Measurements from ENCODE around the gene MON1A. TPM values are rescaled to one million over a fixed set of nuclear protein-coding genes. Genes with fewer than 3 reads are reported as not detected.

Gene MON1A
- total RNA-seq (2022; extraction: Qiagen RNA extraction; ENCODE audit: low read depth), result 5.6 to 9.7 TPM (median 7.5 TPM) in 5 replicates

GRCh38 chr3:49929291-49930167 lies at the start of gene MON1A:
TSS of gene MON1A (minus strand) at chr3:49929811. CDS start at chr3:49913346, 16,465 bp downstream.

GRCh38 chr3:49939858-49940666 lies 10.5 kb upstream of the MON1A start, which contains the start of gene RBM6:
TSS of gene RBM6 (plus strand) at chr3:49940150. CDS start at chr3:49962642, 22,492 bp downstream.

DNA sequence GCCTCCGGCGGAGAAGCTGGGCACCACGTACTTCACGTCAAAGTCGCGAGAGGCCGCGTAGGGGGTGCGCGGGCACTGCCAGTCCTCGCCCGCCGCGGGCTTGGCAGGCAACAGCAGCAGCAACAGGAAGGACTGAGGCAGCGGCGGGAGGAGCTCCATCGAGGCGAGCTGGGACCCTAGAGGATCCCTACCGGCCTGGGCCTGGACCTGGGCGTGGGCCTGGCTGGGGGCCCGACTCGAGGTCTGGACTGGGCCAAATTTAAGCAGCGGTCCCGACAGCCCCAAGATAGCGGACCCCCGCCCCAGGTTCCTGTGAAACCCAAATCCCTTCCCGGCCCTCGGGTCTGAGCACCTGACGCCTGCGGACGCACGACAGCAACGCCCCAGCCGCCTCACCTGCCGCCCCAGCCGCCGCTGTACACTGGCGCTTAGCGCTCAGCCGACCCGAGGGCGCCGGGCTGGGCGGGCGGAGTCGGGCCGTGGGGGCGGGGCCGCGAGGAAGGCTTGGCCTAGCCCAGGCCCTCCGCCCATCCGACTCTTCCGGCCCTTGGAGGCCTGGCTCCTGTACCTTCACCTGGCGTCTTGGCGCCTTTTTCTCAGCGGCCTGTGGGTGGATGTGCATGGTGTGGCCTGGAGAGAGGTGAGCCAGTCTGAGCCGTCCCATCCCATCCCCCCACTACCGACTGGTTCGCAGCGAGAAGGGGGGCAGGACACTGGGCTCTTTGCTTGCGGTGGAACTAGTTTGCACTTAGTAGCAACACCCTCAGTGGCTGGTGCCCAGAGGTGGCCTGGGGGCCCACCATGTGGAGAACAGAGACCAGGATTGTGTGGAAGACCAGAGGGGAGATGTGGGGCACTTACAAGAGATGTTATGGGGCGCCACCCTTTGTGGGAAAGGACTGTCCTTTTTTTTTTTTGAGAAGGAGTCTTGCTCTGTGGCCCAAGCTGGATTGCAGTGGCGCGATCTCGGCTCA lies 25.9 kb downstream of the MON1A start, which contains the start of gene MST1R:
Gene MST1R, minus strand, starts transcription at position 423 of the 974 bp plus-strand sequence. Its CDS starts 264 bp downstream, at position 159.

DNA sequence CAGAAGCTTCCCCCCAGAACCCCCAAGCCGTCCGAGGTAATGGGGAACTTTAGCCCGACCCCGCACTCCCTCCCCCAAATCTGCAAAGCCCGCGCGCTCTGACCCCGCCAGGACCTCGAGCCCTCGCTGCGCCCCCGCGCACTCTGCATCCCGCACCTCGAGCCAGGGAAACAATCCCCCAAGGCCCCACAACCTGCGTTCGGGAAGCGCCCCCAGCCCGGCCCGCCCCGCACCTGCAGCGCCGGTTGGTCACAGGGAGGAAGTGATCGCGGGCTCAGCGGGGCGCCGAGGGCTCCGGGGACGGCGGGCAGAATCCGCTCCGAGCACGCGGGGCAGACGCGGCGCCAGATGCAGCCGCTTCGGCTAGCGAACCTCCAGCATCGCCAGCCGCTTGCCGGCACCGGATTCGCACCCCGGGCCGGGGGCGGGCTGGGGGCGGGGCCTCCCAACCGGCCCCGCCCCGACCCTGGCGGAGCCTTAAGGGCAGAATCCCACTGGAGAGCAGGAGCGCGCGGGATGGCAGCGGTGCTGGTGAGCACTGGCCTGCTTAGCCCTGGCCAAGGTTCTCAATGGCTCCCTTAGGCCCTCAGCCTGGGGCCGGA lies 60.0 kb downstream of the MON1A start, which contains the start of gene CAMKV:
Gene CAMKV, minus strand, starts transcription at position 382 of the 602 bp plus-strand sequence. CDS start 7,518 bp downstream, outside the sequence.

Other genes starting within 250 kb of the MON1A start
- 1.2 to 2.2 TPM (median 1.7 TPM) in 5 replicates for gene MST1, start 240.3 kb downstream of the MON1A start, total RNA-seq (2022; extraction: Qiagen RNA extraction; ENCODE audit: low read depth)
- gene RNF123, start 240.3 kb downstream of the MON1A start, total RNA-seq (2022; extraction: Qiagen RNA extraction; ENCODE audit: low read depth), result 10.2 to 15.0 TPM (median 13.6 TPM) in 5 replicates
- gene AMIGO3, start 210.1 kb downstream of the MON1A start, total RNA-seq (2022; extraction: Qiagen RNA extraction; ENCODE audit: low read depth), result 0.52 to 1.8 TPM (median 0.64 TPM) in 5 replicates
- gene GMPPB, start 205.9 kb downstream of the MON1A start, total RNA-seq (2022; extraction: Qiagen RNA extraction; ENCODE audit: low read depth), result 14.9 to 18.9 TPM (median 18.2 TPM) in 5 replicates
- 19.7 to 24.1 TPM (median 21.3 TPM) in 5 replicates for gene IP6K1, start 143.3 kb downstream of the MON1A start, total RNA-seq (2022; extraction: Qiagen RNA extraction; ENCODE audit: low read depth)
- gene CDHR4, start 129.9 kb downstream of the MON1A start, total RNA-seq (2022; extraction: Qiagen RNA extraction; ENCODE audit: low read depth), result 0.21 to 0.52 TPM (median 0.32 TPM) in 4 of 5 replicates, not detected in the other
- gene INKA1, start 126.5 kb downstream of the MON1A start, total RNA-seq (2022; extraction: Qiagen RNA extraction; ENCODE audit: low read depth), result 1.1 to 2.3 TPM (median 1.9 TPM) in 5 replicates
- 0.32 to 1.0 TPM (median 0.60 TPM) in 5 replicates for gene UBA7, start 115.9 kb downstream of the MON1A start, total RNA-seq (2022; extraction: Qiagen RNA extraction; ENCODE audit: low read depth)
- 9.2 to 14.6 TPM (median 12.7 TPM) in 5 replicates for gene TRAIP, start 73.2 kb downstream of the MON1A start, total RNA-seq (2022; extraction: Qiagen RNA extraction; ENCODE audit: low read depth)
- gene CAMKV, start 59.9 kb downstream of the MON1A start, total RNA-seq (2022; extraction: Qiagen RNA extraction; ENCODE audit: low read depth), result 0.30 to 0.63 TPM (median 0.45 TPM) in 5 replicates
- 5.4 to 8.4 TPM (median 7.7 TPM) in 5 replicates for gene MST1R, start 25.9 kb downstream of the MON1A start, total RNA-seq (2022; extraction: Qiagen RNA extraction; ENCODE audit: low read depth)
- gene RBM6, start 10.3 kb upstream of the MON1A start, total RNA-seq (2022; extraction: Qiagen RNA extraction; ENCODE audit: low read depth), result 23.3 to 27.5 TPM (median 26.0 TPM) in 5 replicates
- 31.0 to 33.5 TPM (median 33.0 TPM) in 5 replicates for gene RBM5, start 159.1 kb upstream of the MON1A start, total RNA-seq (2022; extraction: Qiagen RNA extraction; ENCODE audit: low read depth)
- 10.1 to 16.4 TPM (median 15.0 TPM) in 5 replicates for gene SEMA3F, start 225.5 kb upstream of the MON1A start, total RNA-seq (2022; extraction: Qiagen RNA extraction; ENCODE audit: low read depth)

All from A549 treated with GW870086 at 1 μM for 4 hours (cell line).